Cardiac muscle cell (in vitro differentiated cells and primary cell): ENCODE results near the gene PCDH15. TPM values are rescaled to one million over a fixed set of nuclear protein-coding genes. Genes with fewer than 3 reads are reported as not detected.

Experiments used
- DNase-seq, 2 donors: peaks; one replicate each; pipeline versions ENCODE4 v3.0.0 to v3.0.0-alpha.2; 2010 to 2017; ENCODE audit warnings: low read depth in 1 of 2, low spot score in 1 of 2
- H3K27ac ChIP-seq: fragments of 200-600 bp; sonication (generic); 2 replicates; pipeline ENCODE4 v1.5.1; 2016
- H3K27me3 ChIP-seq: fragments of 200-600 bp; sonication (generic); 2 replicates; pipeline ENCODE4 v1.6.0; 2016; ENCODE audit warnings: control low read depth
- H3K36me3 ChIP-seq: fragments of 200-600 bp; sonication (generic); 2 replicates; pipeline ENCODE4 v1.5.1; 2016; ENCODE audit warnings: control low read depth
- H3K4me1 ChIP-seq: fragments of 200-600 bp; sonication (generic); 2 replicates; pipeline ENCODE4 v1.8.1; 2017; ENCODE audit warnings: low read depth, mild to moderate bottlenecking, mixed run types
- H3K4me3 ChIP-seq: fragments of 200-600 bp; sonication (generic); 2 replicates; pipeline ENCODE4 v1.5.1; 2016; ENCODE audit warnings: mild to moderate bottlenecking
- H3K9me3 ChIP-seq: fragments of 200-600 bp; sonication (generic); 2 replicates; pipeline ENCODE4 v1.5.1; 2017; ENCODE audit warnings: low read depth, mild to moderate bottlenecking, control low read depth
- polyA plus RNA-seq: library from polyadenylated mRNA; unstranded; fragments of >200 nt; fragmentation: Nextera tagmentation; extraction: Ambion mirVana; gene quantifications from 2 replicates; pipeline ENCODE4 v1.2.1, GENCODE V29; 2016
- total RNA-seq: library from RNA; depleted of rRNA; stranded (reverse); fragments of >200 nt; gene quantifications from 2 replicates; pipeline ENCODE4 v1.2.3, GENCODE V29; 2016
- TF ChIP-seq, protein P1 (sequence below): IDR thresholded peaks from 2 replicates; pipeline ENCODE4 v1.5.1; 2012; ENCODE audit warnings: low read depth, mild to moderate bottlenecking, low read length

Gene PCDH15
- total and polyA plus RNA-seq, 2 experiments from 2014 or later: 0.30 TPM; not detected in 1

- H3K4me3 ChIP-seq: no peak overlapping the region
- no peaks in the 10 kb centered on the region for H3K27me3 ChIP-seq
- no peaks in the 10 kb centered on the region for H3K4me1 ChIP-seq
- no peaks in the 10 kb centered on the region for H3K9me3 ChIP-seq
- H3K36me3 ChIP-seq: no peaks in the 10 kb centered on the region
- no peak for DNase-seq
- H3K27ac ChIP-seq: no peak overlapping the region
- TF ChIP-seq, protein P1, sequence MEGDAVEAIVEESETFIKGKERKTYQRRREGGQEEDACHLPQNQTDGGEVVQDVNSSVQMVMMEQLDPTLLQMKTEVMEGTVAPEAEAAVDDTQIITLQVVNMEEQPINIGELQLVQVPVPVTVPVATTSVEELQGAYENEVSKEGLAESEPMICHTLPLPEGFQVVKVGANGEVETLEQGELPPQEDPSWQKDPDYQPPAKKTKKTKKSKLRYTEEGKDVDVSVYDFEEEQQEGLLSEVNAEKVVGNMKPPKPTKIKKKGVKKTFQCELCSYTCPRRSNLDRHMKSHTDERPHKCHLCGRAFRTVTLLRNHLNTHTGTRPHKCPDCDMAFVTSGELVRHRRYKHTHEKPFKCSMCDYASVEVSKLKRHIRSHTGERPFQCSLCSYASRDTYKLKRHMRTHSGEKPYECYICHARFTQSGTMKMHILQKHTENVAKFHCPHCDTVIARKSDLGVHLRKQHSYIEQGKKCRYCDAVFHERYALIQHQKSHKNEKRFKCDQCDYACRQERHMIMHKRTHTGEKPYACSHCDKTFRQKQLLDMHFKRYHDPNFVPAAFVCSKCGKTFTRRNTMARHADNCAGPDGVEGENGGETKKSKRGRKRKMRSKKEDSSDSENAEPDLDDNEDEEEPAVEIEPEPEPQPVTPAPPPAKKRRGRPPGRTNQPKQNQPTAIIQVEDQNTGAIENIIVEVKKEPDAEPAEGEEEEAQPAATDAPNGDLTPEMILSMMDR: no peak
These were observed 901.4 kb downstream of the PCDH15 start for GRCh38 chr10:53899463-53900160.

DNA sequence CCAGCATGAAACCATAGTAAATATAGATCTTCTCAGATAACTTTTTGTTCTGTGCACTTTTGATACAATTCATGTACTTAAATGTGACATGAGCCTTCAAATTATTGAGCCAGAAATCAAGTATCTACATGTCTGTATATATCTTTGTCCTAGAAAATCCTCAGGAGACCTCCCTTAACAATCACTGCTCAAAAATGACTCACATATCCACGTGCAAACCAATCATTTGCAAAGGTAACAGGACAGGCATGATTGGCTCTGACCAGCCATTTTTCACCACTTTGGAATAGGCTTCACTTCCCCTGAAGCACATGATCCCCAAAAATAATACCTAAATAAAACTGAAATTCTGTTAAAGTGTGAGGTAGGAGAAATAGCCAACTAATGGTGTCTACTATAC lies 902.5 kb downstream of the PCDH15 start:
- Histone ChIP-seq H3K36me3 (no peaks in the 10 kb centered on the region), H3K4me3 (no peak overlapping the region), H3K27ac (no peak overlapping the region), H3K4me1 (no peaks in the 10 kb centered on the region), H3K27me3 (no peaks in the 10 kb centered on the region), H3K9me3 (no peaks in the 10 kb centered on the region)
- DNase-seq: no peak
- TF ChIP-seq, protein P1: no peak

- Histone ChIP-seq H3K4me3 (no peak overlapping the region), H3K9me3 (no peaks in the 10 kb centered on the region), H3K27me3 (no peaks in the 10 kb centered on the region), H3K4me1 (no peaks in the 10 kb centered on the region), H3K36me3 (no peaks in the 10 kb centered on the region), H3K27ac (no peak overlapping the region)
- no peak for DNase-seq
- TF ChIP-seq, protein P1: no peak
These were observed 906.9 kb downstream of the PCDH15 start for GRCh38 chr10:53894145-53894544.

- TF ChIP-seq, protein P1: no peak
These were observed 908.0 kb downstream of the PCDH15 start for GRCh38 chr10:53893061-53893460.

DNA sequence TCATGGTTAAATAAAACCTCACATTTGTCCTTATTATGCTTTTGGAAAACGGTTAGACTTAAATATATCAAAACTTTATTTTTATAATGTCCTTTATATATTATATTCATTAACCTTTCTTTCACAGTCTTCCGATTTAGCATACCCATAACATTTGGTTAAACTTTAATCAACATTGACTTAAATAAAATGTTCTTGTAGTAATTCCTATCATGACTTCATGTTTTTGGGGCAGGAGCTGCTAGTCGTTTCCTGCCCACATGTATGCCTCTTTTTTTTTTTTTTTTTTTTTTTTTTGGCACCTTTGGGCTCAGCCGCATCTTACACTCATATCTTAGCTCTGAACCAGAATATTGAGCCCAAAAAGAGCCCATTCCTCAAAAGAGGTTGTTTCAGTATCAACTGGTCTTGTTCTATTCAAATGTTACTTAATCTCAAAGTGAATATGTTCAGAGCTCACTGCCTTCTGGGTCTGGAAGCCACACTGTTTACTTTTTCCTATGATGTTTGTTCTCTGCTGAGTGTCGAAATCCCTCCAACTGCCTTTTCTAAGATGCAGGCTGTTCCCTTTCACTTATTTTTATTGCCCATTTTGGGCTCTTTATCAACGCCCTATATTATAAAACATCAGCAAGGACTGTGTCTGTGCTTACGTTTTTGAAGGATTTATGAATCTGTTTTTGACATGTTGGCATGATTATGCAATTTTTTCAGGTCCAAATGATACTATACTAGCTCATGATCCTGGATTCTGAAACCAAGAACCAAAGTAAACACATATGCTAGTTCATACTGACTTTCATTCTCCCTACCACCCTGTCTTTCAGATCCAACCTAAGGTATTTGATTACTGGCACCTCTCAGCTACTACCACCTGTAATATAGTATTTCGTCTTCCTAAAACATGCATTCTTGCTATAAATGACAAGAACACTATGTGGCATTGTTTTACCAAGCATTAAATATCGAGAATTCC lies 914.4 kb downstream of the PCDH15 start:
- Histone ChIP-seq H3K27me3 (no peaks in the 10 kb centered on the region), H3K36me3 (no peaks in the 10 kb centered on the region), H3K27ac (no peak overlapping the region), H3K4me3 (no peak overlapping the region), H3K9me3 (no peaks in the 10 kb centered on the region), H3K4me1 (no peaks in the 10 kb centered on the region)
- DNase-seq: no peak
- TF ChIP-seq, protein P1: no peak

More at GRCh38 chr10:53893061-53893460, 908.0 kb downstream of the PCDH15 start:
- Histone ChIP-seq H3K36me3 (no peaks in the 10 kb centered on the region), H3K9me3 (no peaks in the 10 kb centered on the region), H3K4me1 (no peaks in the 10 kb centered on the region), H3K27me3 (no peaks in the 10 kb centered on the region), H3K4me3 (no peak overlapping the region), H3K27ac (no peak overlapping the region)
- no peak for DNase-seq
